HEK293T (cell line): ENCODE results near the gene SOX30.

Source experiments
- CTCF ChIA-PET: fragments of 350-600 bp; formaldehyde crosslinking; extraction: SDS; loops from one replicate; lab custom pipeline; 2021; ENCODE audit warnings: antibody characterized with exemption, inconsistent platforms; lab: Yijun Ruan, JAX
- POLR2A ChIA-PET: fragments of 350-600 bp; formaldehyde crosslinking; extraction: SDS; loops from one replicate; lab custom pipeline; 2020; ENCODE audit warnings: antibody characterized with exemption, inconsistent platforms; lab: Yijun Ruan, JAX
- DNase-seq: peaks from one replicate; pipeline ENCODE4 v3.0.0; 2012; ENCODE audit warnings: mixed read lengths; ENCODE audit errors: extremely low spot score
- ARNT ChIP-seq: fragments of 450-650 bp; IDR thresholded peaks from 2 replicates; pipeline ENCODE4 v1.6.1; 2017; ENCODE audit warnings: mild to moderate bottlenecking
- BHLHE40 ChIP-seq: fragments of 450-650 bp; IDR thresholded peaks from 2 replicates; pipeline ENCODE4 v1.6.1; 2016; ENCODE audit warnings: mild to moderate bottlenecking, moderate library complexity, borderline replicate concordance
- CTBP1 ChIP-seq: fragments of 450-650 bp; IDR thresholded peaks from 2 replicates; pipeline ENCODE4 v1.6.1; 2016; ENCODE audit warnings: borderline replicate concordance
- ELF4 ChIP-seq: fragments of 450-650 bp; IDR thresholded peaks from 2 replicates; pipeline ENCODE4 v1.6.1; 2017; ENCODE audit warnings: antibody characterized with exemption
- FOXA1 ChIP-seq: fragments of 450-650 bp; IDR thresholded peaks from 2 replicates; pipeline ENCODE4 v1.6.1; 2016; ENCODE audit warnings: mild to moderate bottlenecking
- FOXK2 ChIP-seq: fragments of 450-650 bp; IDR thresholded peaks from 2 replicates; pipeline ENCODE4 v1.6.1; 2016; ENCODE audit warnings: mild to moderate bottlenecking
- FOXM1 ChIP-seq: fragments of 450-650 bp; IDR thresholded peaks from 2 replicates; pipeline ENCODE4 v1.6.1; 2017; ENCODE audit warnings: mild to moderate bottlenecking, borderline replicate concordance
- HDGF ChIP-seq: fragments of 450-650 bp; IDR thresholded peaks from 2 replicates; pipeline ENCODE4 v1.6.1; 2017; ENCODE audit warnings: antibody characterized with exemption, borderline replicate concordance
- L3MBTL2 ChIP-seq: fragments of 450-650 bp; conservative IDR thresholded peaks from 2 replicates; pipeline ENCODE4 v1.6.1; 2016; ENCODE audit warnings: mild to moderate bottlenecking
- LEF1 ChIP-seq: fragments of 450-650 bp; IDR thresholded peaks from 2 replicates; pipeline ENCODE4 v1.6.1; 2017; ENCODE audit warnings: mild to moderate bottlenecking, borderline replicate concordance
- NFRKB ChIP-seq: fragments of 450-650 bp; IDR thresholded peaks from 2 replicates; pipeline ENCODE4 v1.6.1; 2016; ENCODE audit warnings: mild to moderate bottlenecking, moderate library complexity
- SP1 ChIP-seq: fragments of 450-650 bp; IDR thresholded peaks from 2 replicates; pipeline ENCODE4 v1.6.1; 2017
- SUZ12 ChIP-seq: fragments of 450-650 bp; IDR thresholded peaks from 2 replicates; pipeline ENCODE4 v1.6.1; 2016; ENCODE audit warnings: mild to moderate bottlenecking
- TARDBP ChIP-seq: fragments of 450-650 bp; IDR thresholded peaks from 2 replicates; pipeline ENCODE4 v1.6.1; 2016
- ZNF384 ChIP-seq: fragments of 450-650 bp; IDR thresholded peaks from 2 replicates; pipeline ENCODE4 v1.6.1; 2016
- TF ChIP-seq, protein P1 (sequence below): fragments of 450-650 bp; IDR thresholded peaks from 2 replicates; pipeline ENCODE4 v1.6.1; 2016

Gene SOX30

GRCh38 chr5:157624144-157624543 lies 28.1 kb downstream of the SOX30 start:
- DNase-seq = no peak

DNA sequence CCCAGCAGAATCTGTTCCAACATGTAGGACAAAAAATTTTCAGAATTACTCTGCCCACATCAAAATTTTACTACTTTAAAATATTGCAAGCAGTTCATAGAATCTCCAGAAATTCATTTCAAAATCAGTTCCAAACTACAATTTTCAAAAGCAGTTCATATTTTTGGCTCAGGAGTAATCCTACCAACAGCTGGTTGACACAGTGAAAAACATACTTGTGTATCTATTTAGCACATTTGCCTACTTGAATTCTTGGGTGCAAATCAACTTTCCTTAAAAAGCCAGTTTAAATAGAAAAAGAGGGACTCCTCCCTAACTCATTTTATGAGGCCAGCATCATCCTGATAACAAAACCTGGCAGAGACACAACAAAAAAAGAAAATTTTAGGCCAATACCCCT lies 31.5 kb downstream of the SOX30 start:
- ChIA-PET CTCF (no interaction called here), POLR2A (no interaction called here)
- no peak for TF ChIP-seq NFRKB
- TF ChIP-seq, protein P1, sequence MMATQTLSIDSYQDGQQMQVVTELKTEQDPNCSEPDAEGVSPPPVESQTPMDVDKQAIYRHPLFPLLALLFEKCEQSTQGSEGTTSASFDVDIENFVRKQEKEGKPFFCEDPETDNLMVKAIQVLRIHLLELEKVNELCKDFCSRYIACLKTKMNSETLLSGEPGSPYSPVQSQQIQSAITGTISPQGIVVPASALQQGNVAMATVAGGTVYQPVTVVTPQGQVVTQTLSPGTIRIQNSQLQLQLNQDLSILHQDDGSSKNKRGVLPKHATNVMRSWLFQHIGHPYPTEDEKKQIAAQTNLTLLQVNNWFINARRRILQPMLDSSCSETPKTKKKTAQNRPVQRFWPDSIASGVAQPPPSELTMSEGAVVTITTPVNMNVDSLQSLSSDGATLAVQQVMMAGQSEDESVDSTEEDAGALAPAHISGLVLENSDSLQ = no peak
- TF ChIP-seq ELF4 = no peak
- TF ChIP-seq L3MBTL2 = no peak
- TF ChIP-seq FOXM1 = no peak
- no peak for TF ChIP-seq ARNT
- TF ChIP-seq HDGF = no peak
- TF ChIP-seq FOXK2 = no peak
- no peak for TF ChIP-seq CTBP1
- TF ChIP-seq ZNF384 = no peak
- no peak for TF ChIP-seq BHLHE40
- TF ChIP-seq SP1 = no peak
- DNase-seq = no peak

More at GRCh38 chr5:157624144-157624543, 28.1 kb downstream of the SOX30 start:
- ChIA-PET POLR2A (no interaction called here), CTCF (no interaction called here)
- TF ChIP-seq LEF1 (no peak), CTBP1 (no peak), BHLHE40 (no peak), HDGF (no peak), SUZ12 (no peak), ELF4 (no peak), ZNF384 (no peak), NFRKB (no peak), TARDBP (no peak), FOXK2 (no peak), FOXA1 (no peak), ARNT (no peak), L3MBTL2 (no peak), SP1 (no peak), FOXM1 (no peak)
- TF ChIP-seq, protein P1 = no peak

DNA sequence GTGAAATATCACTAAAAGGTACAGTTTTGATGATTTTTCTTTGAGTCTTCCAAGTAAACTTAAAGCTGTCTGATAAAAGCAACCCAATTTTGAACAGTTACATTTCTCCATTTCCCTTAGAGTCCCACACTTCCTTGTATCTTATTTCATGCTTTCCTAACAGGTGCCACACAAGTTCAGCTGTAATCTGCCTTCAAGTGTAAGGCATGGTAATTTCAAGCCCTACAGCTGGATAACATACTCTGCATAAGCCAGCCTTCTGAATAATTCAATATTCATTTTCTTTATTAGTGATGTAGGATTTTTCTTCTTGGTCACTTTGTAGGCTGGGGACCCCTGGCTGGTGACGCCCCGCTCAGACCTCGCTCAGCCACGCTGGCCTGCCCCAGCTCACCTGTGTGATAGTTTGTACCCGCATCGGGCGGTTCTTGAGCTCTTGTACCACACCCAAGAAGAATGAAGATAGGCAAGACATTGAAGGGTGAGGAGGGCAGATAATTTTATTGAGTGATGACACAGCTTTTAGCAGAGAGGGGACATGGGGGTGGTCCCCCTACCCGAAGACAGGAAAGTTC lies 34.0 kb downstream of the SOX30 start:
- no peak for TF ChIP-seq HDGF
- TF ChIP-seq FOXA1 = no peak
- TF ChIP-seq SUZ12 = no peak
- TF ChIP-seq NFRKB = no peak
- TF ChIP-seq BHLHE40 = no peak
- no peak for TF ChIP-seq ARNT
- TF ChIP-seq LEF1 = no peak
- TF ChIP-seq TARDBP = no peak
- TF ChIP-seq L3MBTL2 = no peak
- TF ChIP-seq, protein P1 = no peak
- TF ChIP-seq FOXK2 = no peak
- TF ChIP-seq CTBP1 = no peak
- TF ChIP-seq ELF4 = no peak
- TF ChIP-seq ZNF384 = no peak
- TF ChIP-seq FOXM1 = no peak
- TF ChIP-seq SP1 = no peak
- DNase-seq = no peak
- ChIA-PET POLR2A (no interaction called here), CTCF (no interaction called here)

DNA sequence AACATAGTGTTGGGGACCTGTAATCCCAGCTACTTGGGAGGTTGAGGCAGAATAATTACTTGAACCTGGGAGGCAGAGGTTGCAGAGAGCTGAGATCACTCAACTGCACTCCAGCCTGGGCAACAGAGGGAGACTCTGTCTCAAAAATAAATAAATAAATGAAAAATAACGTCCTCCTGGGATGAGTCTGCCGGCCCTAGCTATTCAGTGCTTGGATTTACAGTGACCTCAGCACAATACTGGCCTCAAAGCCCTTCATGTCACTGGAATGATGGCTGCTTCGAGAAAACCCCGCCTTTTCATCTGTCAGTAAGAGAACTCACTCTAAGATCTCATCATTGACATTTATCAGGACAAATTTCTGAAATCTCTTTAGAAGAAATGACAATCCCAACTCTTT lies 35.5 kb downstream of the SOX30 start:
- POLR2A ChIA-PET = no interaction called here
- DNase-seq = no peak
- TF ChIP-seq, protein P1 = no peak
- TF ChIP-seq ARNT (no peak), NFRKB (no peak), FOXK2 (no peak)
- CTCF ChIA-PET = no interaction called here

GRCh38 chr5:157613385-157614245 lies 38.6 kb downstream of the SOX30 start:
- no peak for TF ChIP-seq LEF1
- no peak for TF ChIP-seq HDGF
- no peak for TF ChIP-seq FOXA1
- TF ChIP-seq FOXK2 = no peak
- no peak for TF ChIP-seq SP1
- TF ChIP-seq L3MBTL2 = no peak
- POLR2A ChIA-PET = no interaction called here
- DNase-seq = no peak
- CTCF ChIA-PET = no interaction called here

GRCh38 chr5:157612581-157612980 lies 39.7 kb downstream of the SOX30 start:
- CTCF ChIA-PET = no interaction called here
- TF ChIP-seq HDGF (no peak), ZNF384 (no peak), L3MBTL2 (no peak), BHLHE40 (no peak), ARNT (no peak), TARDBP (no peak)
- DNase-seq = no peak
- POLR2A ChIA-PET = no interaction called here
